ENCODE data around the gene TMEM150C.

GRCh38 chr4:82585690-82586435, 24.1 kb upstream of the TMEM150C start:
- TF ChIP-seq CTCF (IDR thresholded peaks at IDR 0.05), result no peak
- TF ChIP-seq POLR2AphosphoS5 (IDR thresholded peaks at IDR 0.05), result no peak

Measured in stomach (tissue), 4 donors.